GM12875 (cell line): ENCODE results near the gene GFM2.

Source experiments
- H3K4me3 ChIP-seq: one replicate; pipeline ENCODE4 v1.5.1; 2011; ENCODE audit warnings: low read depth, low read length, control low read depth
- TF ChIP-seq, protein P1 (sequence below): IDR thresholded peaks from 2 replicates; pipeline ENCODE4 v1.5.1; 2011; ENCODE audit warnings: low read depth, mild to moderate bottlenecking, control low read depth, inconsistent platforms, low read length, moderate library complexity, borderline replicate concordance; ENCODE audit not compliant: insufficient read depth

GFM2 gene

DNA sequence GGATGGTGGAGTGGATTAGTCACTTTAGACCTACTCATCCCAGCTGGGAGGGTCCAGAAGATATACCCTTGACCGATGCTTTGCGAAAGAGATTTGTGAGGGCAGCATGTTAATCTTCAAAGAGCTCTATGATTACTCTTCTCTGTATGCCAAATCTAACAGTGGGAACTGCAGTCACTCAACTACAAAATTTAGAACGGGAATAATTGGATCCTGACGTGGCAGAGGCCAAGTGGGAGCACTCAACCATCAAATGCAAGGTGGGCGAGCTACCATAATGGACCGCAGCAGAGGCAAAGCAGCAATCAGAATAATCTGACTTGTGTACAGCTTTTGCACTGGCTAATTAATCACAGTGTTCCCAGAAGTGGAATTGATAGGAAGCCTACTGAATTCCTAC lies 20.5 kb upstream of the GFM2 start:
- TF ChIP-seq, protein P1, sequence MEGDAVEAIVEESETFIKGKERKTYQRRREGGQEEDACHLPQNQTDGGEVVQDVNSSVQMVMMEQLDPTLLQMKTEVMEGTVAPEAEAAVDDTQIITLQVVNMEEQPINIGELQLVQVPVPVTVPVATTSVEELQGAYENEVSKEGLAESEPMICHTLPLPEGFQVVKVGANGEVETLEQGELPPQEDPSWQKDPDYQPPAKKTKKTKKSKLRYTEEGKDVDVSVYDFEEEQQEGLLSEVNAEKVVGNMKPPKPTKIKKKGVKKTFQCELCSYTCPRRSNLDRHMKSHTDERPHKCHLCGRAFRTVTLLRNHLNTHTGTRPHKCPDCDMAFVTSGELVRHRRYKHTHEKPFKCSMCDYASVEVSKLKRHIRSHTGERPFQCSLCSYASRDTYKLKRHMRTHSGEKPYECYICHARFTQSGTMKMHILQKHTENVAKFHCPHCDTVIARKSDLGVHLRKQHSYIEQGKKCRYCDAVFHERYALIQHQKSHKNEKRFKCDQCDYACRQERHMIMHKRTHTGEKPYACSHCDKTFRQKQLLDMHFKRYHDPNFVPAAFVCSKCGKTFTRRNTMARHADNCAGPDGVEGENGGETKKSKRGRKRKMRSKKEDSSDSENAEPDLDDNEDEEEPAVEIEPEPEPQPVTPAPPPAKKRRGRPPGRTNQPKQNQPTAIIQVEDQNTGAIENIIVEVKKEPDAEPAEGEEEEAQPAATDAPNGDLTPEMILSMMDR = no peak
- no peak overlapping the region for H3K4me3 ChIP-seq

DNA sequence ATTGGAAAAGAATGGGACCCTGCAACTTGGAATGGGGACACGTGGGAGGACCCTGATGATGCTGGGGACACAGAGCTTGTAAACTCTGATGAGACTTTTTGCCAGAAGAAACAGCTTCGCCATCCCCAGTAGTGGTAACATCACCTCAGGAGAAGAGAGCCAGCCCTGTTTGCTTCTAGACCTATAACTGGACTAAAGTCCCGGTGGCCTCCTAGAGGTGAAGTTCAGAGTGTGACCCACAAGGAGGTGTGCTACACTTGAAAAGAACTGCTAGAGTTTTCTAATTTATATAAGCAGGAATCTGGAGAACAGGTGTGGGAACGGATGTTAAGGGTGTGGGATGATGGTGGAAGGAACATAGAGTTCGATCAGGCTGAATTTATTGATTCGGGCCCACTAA lies 19.9 kb upstream of the GFM2 start:
- no peak overlapping the region for H3K4me3 ChIP-seq
- TF ChIP-seq, protein P1 = no peak

DNA sequence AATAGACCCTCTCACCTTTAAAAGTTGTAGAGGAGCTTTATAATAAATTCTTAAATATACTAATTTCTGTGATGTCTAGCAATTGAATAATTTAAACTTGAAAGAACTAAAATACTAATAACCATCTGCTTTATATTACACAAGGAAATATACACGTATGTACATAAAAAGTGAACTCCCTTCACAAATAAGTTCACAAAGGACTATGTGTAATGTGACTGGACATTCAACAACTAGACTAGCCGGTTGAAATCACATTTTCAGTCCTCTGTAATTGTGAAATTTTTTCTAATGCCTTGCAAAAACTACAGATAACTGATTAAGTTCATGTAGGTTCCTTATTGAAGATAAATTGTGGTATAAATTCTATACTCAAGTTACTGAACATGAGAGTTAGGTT lies 11.7 kb upstream of the GFM2 start:
- TF ChIP-seq, protein P1 = no peak
- H3K4me3 ChIP-seq = no peak overlapping the region

DNA sequence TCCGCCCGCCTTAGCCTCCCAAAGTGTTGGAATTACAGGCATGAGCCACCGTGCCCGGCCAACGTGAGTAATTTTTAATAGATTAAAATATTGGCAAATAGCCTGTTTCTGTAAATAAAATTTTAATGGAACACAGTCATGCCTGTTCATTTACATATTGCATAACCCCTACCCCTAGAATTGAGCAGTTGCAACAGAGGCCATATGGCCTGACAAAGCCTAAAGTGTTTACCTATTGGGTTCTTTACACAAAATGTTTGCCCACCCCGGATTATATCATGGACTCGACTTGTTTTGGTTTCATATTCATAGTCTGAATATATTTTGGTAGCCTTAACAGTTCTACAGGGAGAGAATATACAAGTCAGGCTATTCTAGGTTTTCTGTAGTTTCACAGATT lies 5.4 kb upstream of the GFM2 start:
- TF ChIP-seq, protein P1 = no peak
- H3K4me3 ChIP-seq = no peak overlapping the region

DNA sequence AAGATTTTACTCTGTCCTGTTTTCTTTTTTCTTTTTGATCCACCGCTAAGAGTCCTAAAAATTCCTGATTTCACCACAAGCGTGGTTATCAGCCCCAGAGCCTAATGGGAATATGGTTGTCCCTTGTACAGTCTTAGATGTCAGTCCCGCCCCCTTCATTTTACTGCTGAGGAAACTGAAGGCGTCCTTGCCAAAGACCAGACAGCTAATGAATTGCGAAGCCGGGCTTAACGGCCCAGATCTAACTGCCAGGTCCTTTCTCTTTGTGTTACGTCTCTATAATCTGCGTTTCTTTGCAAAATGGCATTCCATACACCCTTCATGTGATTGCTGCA lies 629 bp upstream of the GFM2 start:
- TF ChIP-seq, protein P1 = no peak
- peak overlapping the region; percentile 99 for H3K4me3 ChIP-seq

DNA sequence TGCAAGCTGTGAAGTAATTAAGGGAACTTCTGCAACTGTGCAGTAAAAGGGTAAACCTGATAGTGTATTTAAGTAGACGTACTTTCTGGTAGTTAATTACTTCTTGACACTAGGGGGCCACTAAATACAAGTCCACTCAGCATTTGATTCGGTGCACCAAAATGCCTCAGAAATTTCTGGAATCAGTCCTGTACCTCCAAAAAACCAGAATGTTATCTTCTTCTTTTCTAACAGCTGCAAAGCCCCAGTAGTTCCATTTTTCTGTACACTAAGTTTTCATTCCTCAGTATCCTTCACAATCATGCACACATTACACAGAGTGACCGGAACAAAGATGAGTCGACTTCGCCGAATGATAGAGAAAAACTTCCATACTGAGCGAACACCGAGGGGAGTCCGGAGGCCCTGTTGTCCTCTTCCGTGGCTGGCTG lies 484 bp downstream of the GFM2 start:
- TF ChIP-seq, protein P1 = 0 out of 2 replicates have a peak, but pooled peaks have one; percentile 7
- peak overlapping the region; percentile 99 for H3K4me3 ChIP-seq

DNA sequence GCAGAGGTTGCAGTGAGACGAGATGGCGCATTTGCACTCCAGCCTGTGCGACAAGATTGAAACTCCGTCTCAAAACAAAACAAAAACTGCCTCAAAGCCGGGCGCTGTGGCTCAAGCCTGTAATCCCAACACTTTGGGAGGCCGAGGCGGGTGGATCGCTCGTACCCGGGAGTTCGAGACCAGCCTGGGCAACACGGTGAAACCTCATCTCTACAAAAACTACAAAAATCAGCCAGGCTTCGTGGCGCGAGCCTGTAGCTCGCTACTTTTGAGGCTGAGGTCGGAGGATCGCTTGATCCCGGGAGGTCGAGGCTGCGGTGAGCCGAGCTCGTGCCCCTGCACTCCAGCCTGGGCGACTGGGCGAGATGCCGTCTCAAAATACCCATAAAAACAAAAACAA lies 988 bp downstream of the GFM2 start:
- TF ChIP-seq, protein P1 = no peak
- peak overlapping the region; percentile 99 for H3K4me3 ChIP-seq
